ENCODE results near the gene FBXL22. TPM values are rescaled to one million over a fixed set of nuclear protein-coding genes. Genes with fewer than 3 reads are reported as not detected.

The FBXL22 gene
- total and polyA plus RNA-seq, 2 of the 8 experiments (the other 6 are each of a cell fraction or from before 2014, with no cell fraction given), result 0.09 to 0.47 TPM

DNA sequence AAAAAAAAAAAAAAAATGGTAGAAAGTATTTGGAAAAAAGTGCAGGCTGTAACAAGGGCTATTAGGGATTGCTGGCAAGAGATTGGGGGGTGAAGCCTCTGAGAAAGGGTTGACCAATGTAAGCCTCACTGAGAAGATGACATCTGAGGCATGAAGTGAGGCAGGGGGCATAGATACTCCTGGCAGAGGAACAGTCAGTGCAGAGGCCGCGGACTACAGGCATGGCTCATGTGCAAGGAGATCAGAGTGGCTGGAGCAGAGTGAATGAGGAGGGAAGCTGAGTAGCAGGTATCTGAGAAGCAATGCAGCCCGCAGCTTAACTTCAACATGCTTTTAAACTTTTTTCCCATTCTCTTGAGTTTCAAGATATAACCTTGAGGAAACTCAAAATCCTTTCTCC, 5.4 kb downstream of the FBXL22 start:
- Histone ChIP-seq H2BK12ac (ENCODE audit: low read depth, low read length) (no peak overlapping the region), H4K5ac (ENCODE audit: insufficient read length, low read depth, low read length) (no peak overlapping the region), H3K4me2 (ENCODE audit: insufficient read depth in 1 of 2, low read depth in 2 of 2, low read length in 2 of 2) (no peak overlapping the region; a peak in 1 of 4 replicates), H3K27me3 (replicated peaks in 1 of 4; ENCODE audit: control insufficient read depth in 3 of 4, extremely low read depth in 1 of 4, insufficient read depth in 3 of 4, low read length in 3 of 4) (peaks cover 0 to 30% (median 19%) of the 10 kb centered on the region in 4 experiments; a peak in 6 of 7 replicates), H3K4ac (replicated peaks; ENCODE audit: insufficient read length, low read depth, low read length) (no peak overlapping the region), H3K14ac (ENCODE audit: insufficient read length) (no peak overlapping the region), H2BK5ac (ENCODE audit: low read depth, low read length) (no peak overlapping the region), H2BK20ac (ENCODE audit: low read length) (no peak overlapping the region), H3K79me2 (ENCODE audit: control insufficient read depth in 1 of 2, insufficient read depth in 2 of 2, low read length in 2 of 2) (no peaks in the 10 kb centered on the region), H4K20me1 (replicated peaks in 1 of 2; ENCODE audit: control insufficient read depth in 1 of 2, insufficient read depth in 2 of 2, low read length in 2 of 2) (peaks cover 0 to 5% of the 10 kb centered on the region in 2 experiments), H4K91ac (replicated peaks; ENCODE audit: insufficient read length, low read length) (no peak overlapping the region), H3K18ac (ENCODE audit: extremely low read depth, low read length) (no peak overlapping the region), H2BK120ac (replicated peaks; ENCODE audit: low read depth, low read length) (no peak overlapping the region), H3K79me1 (ENCODE audit: low read depth, low read length) (no peaks in the 10 kb centered on the region), H3K23ac (ENCODE audit: insufficient read length) (no peak overlapping the region), H3K23me2 (ENCODE audit: low read depth, low read length) (peaks cover 13% of the 10 kb centered on the region), H4K8ac (ENCODE audit: extremely low read depth, insufficient read depth, low read length) (no peak overlapping the region), H3K9me3 (ENCODE audit: insufficient read depth in 2 of 2, low read depth in 1 of 2, low read length in 1 of 2) (no peaks in the 10 kb centered on the region), H3K56ac (replicated peaks; ENCODE audit: insufficient read length, low read depth, low read length) (no peak overlapping the region), H3K4me1 (replicated peaks in 1 of 4; ENCODE audit: control insufficient read depth in 3 of 4, insufficient read depth in 4 of 4, low read length in 3 of 4) (peaks cover 0 to 14% (median 7%) of the 10 kb centered on the region in 4 experiments; a peak in 5 of 7 replicates), H3K36me3 (ENCODE audit: control insufficient read depth in 2 of 4, insufficient read depth in 4 of 4, low read length in 3 of 4) (no peaks in the 10 kb centered on the region; a peak in 1 of 8 replicates), H3K9ac (replicated peaks in 1 of 4; ENCODE audit: extremely low read depth in 1 of 4, low read depth in 3 of 4, low read length in 3 of 4) (no peak overlapping the region), H3K27ac (ENCODE audit: low read depth, low read length) (no peak overlapping the region), H3K4me3 (ENCODE audit: extremely low read depth in 1 of 4, insufficient read depth in 2 of 4, low read depth in 3 of 4, low read length in 4 of 4) (no peak overlapping the region), H2BK15ac (ENCODE audit: low read length) (no peak overlapping the region), H2AK5ac (ENCODE audit: low read depth, low read length) (no peak overlapping the region), H2AFZ (ENCODE audit: low read length) (no peak overlapping the region)
- ChIA-PET POLR2A (ENCODE audit: partially characterized antibody) (no interaction called here), CTCF (ENCODE audit: partially characterized antibody) (interaction anchor here (0.6 to 4.3 kb wide), 7 partner anchors 8 to 381 kb away, joined by 3 to 21 read pairs (median 6); no protein-coding TSS in a partner anchor)
- no peak for DNase-seq (ENCODE audit: low read depth in 1 of 2, low spot score in 2 of 2)
- no peak for FAIRE-seq
- 86% methylated on average over 3 of the region's 3 CpGs; no CpG with 5 or more reads in 1 of the 2 experiments for WGBS, 2 experiments (ENCODE audit: extremely low coverage in 1 of 2, insufficient coverage in 1 of 2, insufficient read length in 1 of 2, insufficient replicate concordance in 2 of 2, low coverage in 1 of 2, low lambda C conversion rate in 2 of 2, missing lambda C conversion rate in 1 of 2)
- TF ChIP-seq, protein P1, sequence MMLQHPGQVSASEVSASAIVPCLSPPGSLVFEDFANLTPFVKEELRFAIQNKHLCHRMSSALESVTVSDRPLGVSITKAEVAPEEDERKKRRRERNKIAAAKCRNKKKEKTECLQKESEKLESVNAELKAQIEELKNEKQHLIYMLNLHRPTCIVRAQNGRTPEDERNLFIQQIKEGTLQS (IDR thresholded peaks at IDR 0.05; ENCODE audit: insufficient read depth, low read depth, low read length), result no peak
- TF ChIP-seq KDM1A (IDR thresholded peaks at IDR 0.05; ENCODE audit: borderline replicate concordance, low read length) (no peak), SAP30 (IDR thresholded peaks at IDR 0.05; ENCODE audit: insufficient read depth, insufficient replicate concordance, low read length) (no peak), EP300 (IDR thresholded peaks at IDR 0.05; ENCODE audit: borderline replicate concordance in 1 of 2, low read depth in 2 of 2, low read length in 2 of 2) (no peak), POLR2A (IDR thresholded peaks at IDR 0.05; ENCODE audit: control extremely low read depth in 1 of 2, low read depth in 2 of 2, low read length in 2 of 2) (no peak), RBBP5 (IDR thresholded peaks at IDR 0.05; ENCODE audit: borderline replicate concordance, low read depth, low read length) (no peak), CTBP2 (IDR thresholded peaks at IDR 0.05; ENCODE audit: borderline replicate concordance, insufficient read depth, insufficient read length, low read length) (no peak), EZH2 (IDR thresholded peaks at IDR 0.05; ENCODE audit: low read depth, low read length, severe bottlenecking) (no peak), ZNF274 (IDR thresholded peaks at IDR 0.05; ENCODE audit: borderline replicate concordance, extremely low read depth, low read length) (no peak)
- TF ChIP-seq, protein P2, sequence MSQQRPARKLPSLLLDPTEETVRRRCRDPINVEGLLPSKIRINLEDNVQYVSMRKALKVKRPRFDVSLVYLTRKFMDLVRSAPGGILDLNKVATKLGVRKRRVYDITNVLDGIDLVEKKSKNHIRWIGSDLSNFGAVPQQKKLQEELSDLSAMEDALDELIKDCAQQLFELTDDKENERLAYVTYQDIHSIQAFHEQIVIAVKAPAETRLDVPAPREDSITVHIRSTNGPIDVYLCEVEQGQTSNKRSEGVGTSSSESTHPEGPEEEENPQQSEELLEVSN (IDR thresholded peaks at IDR 0.05), result no peak

Data from H1 (cell line).